GM21447 (cell line): ENCODE measurements around the gene C3.
"Not testable (repeated sequence)": the region's sequence is repeated elsewhere in the genome, so short reads cannot be mapped to it uniquely, and the experiment has no call there.

Source experiments
- ATAC-seq: cut with Tn5 transposase; IDR thresholded peaks from one replicate; pipeline ENCODE4 v1.9.1; 2021; ENCODE audit not compliant: unreplicated experiment

C3 gene

DNA sequence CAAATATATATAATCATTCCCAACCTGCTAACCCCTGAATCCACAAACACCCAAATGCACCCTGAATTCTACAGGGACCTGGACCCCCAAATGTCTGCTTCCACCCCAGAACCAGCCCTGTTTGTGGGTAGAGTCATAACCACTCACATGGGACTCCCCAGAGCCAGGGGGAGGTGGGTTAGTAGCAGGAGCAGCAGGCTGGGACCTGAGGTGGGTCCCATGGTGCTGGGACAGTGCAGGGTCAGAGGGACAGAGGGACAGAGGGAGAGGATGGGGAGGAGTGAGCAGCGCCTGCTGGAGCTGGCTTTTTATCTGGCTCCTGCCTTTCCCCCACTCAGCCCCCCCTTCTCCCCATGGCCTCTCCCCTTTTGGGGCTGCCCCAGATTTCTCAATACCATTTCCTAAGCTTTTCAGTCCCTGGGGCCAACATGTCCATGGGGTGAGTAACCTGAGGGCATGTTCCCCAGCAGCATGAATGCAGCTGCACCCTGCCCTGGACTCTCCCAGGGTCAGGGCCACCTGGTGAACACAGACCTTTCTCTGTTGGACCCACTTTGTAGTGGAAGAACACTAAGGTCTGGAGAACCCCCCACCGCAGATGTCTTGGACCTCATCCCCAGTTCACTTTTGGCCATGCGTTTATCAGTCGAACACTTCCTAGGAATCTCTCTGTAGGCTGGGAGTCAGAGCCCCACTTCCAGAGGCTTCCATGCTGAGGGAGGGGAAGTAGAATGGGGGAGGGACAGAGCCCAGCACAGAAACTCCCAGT, at the start of gene C3:
TSS of gene C3 (minus strand) at position 282 of the 769 bp plus-strand sequence. CDS start at position 221, 61 bp downstream.
- no peak for ATAC-seq

DNA sequence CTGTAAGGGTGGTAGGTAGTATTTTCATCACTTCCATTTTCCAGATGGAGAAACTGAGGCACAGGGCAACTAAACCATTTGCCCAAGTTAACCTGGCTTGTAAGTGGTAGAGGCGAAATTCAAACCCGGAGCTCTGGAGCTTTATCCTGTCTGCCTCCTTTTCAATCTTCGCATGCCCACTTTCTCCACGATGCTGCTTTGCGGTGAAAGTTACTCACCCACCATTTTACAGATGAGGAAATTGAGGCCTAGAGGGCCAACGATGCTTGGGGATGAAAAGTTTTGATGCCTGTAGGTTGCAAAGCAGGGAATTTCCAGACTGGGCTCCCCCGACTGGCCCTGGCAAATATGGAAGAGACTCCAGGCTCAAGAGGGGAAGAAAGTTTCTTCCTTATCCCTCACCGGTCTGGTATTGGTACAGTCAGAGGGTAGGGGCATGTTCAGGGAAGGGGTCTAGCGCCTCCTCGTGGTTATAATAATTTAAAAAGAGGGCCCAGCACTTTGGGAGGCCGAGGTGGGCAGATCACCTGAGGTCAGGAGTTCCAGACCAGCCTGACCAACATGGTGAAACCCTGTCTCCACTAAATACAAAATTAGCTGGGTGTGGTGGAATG, 48.7 kb upstream of the C3 start:
- ATAC-seq = no peak

DNA sequence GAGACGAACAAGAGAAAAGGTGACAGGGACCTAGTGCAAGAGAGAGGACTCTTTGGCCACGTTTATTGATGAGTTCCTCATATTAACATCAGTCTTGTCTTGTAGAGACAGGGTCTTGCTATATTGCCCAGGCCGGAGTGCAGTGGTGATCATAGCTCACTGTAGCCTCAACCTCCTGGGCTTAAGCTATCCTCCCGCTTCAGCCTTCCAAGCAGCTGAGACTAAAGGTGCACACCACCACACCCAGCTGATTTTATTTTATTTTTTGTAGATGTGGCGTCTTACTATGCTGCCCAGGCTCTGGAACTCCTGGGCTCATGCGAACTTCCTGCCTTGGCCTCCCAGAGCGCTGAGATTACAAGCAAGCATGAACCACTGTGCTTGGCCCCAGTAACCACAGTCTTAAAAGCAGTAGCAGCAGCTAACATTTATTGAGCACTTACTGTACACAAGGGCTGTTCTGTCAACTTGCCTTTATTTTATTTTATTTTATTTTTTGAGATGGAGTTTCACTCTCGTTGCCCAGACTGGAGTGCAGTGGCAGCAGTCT, 47.9 kb upstream of the C3 start:
- ATAC-seq = no peak

DNA sequence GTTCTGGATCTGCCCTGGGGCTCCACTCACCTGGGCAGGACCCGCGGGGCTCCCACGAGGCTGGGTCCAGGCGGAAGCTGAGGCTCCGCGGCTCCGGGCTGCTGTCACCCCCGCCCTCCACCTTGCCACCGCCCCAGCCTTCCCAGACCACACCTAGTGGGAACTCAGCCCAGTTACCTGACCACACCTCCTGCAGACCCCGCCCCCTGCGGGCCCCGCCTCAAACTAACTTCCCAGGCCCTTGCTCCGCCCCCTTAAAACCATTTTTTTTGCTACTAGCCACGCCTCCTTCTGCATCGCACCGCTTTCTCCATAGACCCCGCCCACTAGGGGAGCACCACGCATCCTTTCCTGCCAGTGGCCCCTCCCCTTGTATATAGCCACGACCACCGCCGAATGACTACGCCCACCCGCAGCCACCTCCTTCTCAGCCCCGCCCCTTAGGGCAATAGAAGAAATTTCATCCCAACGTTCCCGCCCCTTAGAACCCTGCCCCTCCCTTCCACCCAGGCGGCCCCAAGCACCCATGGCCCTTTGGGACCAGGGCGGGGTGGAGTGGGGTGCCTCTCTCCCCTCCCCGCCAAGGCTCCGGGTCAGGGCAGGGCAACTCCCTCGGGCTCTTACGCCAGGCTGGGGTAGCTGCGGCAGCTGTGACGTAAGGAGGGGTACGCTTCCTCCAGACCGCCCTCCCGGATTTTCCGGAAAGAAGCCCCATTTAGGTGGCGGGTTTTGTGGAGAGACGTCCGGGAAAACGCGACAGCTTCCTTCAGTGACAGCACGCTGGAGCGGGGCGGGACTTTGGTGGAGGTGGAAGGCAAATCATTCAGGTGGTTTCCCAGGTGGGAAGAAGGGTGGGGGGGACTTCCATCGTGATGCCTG, 47.1 kb upstream of the C3 start, which contains the start of gene SH2D3A:
TSS of gene SH2D3A (minus strand) at position 79 of the 879 bp plus-strand sequence. CDS start 3,687 bp downstream, outside the sequence.
- ATAC-seq = peak; percentile 65

DNA sequence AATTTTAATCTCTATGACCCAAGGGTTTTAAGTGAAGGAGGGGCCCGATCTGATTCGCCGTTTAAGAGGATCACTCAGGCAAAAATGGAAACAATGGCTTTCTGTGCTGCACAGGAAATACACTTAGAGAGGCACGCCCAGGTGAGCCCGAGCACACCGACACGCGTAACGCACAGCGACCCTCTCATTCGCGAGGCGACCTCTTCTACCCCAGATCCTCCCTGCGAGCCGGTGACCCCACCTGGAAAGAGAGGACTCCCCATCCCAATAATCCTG, 46.6 kb upstream of the C3 start:
- peak; percentile 14 for ATAC-seq

DNA sequence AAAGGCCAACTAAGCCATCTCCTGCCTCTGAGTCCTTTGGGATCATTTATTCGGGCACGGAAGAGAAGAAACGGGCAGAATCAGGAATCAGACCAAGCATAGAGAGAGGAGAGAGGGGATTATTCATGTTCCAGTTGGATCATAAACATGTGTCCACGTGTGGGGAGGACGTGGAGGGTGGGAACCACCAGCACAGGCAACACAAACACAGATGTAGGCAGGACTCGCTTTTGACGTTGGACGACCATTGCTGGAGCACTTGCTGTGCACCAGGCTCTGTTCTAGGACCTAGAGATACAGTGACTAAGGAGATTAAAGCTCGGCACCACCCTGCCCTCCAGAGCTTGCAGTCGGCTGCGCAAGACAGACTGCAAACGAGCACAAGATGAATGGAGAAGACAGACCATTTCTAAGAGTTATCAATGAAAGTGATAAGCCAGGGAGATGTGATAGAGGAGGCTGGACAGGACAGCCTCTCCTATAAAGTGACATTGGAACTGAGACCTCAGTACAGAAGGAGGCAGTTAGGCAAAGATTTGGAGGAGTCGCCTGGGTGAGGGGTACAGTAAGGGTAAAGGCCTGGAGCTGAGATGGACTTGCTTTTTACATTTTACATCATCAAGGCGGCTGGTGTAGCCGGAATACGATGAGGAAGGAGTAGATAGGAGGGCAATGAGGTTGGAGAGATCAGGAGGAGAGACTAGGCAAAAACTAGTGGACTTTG, 46.1 kb upstream of the C3 start:
- no peak for ATAC-seq

DNA sequence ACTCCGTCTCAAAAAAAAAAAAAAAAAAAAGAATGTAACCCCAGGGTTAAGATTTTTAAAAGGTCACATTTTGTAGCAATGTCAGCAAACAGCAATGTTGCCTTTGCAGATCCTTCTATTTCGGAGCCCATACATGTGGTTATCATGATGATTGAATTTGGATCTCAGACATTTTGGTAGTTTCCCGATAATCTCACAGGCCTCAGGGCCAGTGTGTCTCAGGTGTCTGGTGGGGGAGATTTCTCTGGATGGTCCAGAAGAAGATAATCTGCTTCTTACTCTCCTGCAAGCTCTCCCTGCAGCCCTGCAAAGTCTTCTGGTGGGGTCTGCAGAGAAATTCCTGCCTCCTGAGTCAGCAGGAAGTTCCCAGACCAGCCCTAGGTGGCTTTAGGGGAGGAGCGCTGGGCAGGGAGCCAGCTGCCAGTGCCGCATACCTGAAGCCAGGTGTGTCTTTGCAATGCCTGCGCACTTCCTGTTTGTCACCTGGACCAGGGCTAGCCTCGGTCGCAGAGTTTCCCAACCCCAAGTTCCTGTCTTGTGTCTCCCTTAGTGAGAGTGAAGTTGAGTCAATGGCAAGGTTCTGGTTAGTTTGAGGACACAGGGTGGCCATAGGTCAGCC, 45.4 kb upstream of the C3 start:
- no peak for ATAC-seq

DNA sequence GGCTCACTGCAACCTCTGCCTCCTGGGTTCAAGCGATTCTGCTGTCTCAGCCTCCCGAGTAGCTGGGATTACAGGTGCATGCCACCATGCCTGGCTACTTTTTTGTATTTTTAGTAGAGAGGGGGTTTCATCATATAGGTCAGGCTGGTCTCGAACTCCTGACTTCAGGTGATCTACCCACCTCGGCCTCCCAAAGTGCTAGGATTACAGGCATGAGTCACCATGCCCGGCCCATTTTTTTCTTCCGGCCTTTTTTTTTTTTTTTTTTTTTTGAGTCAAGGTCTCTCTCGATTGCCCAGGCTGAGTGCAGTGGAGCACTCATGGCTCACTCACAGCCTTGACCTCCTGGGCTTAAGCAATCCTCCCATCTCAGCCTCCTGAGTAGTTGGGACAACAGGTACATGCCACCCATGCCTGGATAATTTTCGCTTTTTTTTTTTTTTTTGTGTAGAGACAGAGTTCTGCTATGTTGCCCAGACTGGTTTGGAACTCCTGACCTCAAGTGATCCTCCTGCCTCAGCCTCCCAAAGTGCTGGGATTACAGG, 41.9 kb upstream of the C3 start:
- ATAC-seq = not testable (repeated sequence)

DNA sequence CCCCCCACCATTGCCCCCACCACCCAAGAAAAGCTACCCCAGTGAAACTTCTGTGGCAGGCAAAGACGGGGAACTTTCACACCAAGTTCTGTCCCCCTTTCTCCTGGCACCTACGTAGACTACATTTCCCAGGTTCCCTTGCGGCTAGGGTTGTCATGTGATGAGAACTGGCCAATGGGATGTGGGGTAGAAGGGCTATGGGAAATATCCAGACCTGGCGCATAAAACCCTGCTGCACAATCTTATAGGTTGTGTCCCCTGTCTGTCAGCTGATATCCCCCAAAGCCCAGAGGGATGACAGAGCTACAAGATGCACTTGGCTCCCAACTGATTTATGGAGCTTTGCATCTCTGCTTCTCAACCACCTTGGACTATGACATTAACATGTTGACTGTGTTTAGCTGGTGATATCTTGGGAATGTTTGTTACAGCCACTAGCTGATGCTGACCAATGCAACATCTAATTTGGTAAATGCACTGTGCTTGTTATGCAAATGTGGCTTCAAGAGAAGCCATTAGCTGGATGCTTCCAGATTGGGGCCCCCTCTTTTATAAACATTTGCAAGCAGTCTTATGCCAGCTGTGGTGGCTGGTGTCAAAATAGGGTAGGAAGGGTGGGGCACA, 40.7 kb upstream of the C3 start:
- no peak for ATAC-seq

DNA sequence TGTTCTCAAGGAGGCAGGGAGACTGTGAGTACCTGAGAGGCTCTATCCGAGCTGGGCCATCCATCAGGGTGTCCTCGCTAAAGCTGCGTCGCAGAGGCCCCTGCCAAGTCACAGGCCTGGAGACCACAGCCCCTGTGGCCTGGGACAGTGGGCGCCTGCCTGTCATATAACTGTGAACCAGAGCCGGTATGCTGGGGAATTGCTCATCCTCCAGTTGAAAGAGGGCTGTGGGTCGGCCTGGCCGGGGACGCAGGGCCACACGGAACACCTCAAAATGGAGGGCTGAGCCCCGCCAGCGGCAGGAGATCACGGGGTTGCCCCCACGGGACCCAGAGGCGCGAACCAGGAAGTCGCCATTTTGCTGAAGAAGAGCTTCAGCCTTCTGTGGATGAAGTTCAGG, 40.2 kb upstream of the C3 start:
- no peak for ATAC-seq

DNA sequence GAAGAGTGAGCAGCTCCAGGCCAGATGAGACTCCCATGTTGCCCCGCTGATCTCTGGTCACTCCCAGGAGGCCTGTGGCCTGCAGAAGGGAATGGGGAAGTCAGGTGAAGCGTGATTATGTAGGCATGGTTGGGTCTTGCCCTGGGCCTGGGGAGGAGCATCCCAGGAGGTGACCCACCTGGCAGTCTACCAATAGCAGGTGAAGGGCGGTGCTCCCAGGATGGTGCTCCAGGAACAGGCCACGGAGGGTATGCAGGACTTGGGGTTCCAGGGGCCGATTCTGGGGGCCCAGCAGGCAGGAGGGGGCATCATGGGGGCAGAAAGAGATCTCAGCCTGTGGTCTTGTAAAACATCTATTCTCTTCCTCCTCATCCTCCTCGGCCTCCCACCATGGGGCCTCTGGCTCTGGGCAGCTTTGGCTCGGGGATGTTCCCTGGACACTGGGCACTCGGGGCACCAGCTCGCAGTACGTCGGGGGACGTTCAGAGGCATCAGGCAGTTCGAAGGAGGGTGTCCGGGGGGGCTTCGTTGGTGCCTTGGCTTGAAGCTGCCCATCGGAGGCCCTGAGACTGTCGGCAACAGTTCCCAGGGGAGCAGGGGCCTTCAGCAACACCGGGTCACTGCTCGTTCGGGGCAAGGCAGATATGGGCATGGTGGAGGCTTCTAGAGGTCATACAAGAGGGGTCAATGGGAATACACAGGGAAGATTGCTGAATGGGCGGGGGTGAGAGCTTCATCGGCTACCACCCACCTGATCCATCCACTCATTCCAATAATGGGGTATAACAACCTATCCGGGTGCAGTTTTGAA, 34.4 kb upstream of the C3 start:
- ATAC-seq = no peak

DNA sequence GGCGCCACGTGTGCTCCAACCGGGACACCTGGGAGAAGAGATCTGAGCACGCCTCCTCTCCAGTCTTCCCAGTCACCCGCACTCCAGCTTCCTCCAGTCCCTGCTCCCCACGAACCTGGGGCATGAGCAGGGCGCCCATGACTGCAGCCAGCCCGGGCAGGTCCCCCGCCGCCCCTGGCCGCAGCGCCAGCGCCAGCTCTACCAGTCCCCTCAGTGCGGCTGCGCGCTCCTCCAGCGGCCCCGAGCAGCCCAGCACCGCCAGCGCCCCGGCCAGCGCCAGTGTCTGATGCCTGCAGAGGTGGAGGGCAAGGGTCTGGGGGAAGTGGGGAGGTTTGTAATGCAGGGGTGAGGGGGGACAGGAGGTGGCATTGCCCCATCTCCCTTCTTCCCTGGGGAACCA, 33.7 kb upstream of the C3 start:
- no peak for ATAC-seq

DNA sequence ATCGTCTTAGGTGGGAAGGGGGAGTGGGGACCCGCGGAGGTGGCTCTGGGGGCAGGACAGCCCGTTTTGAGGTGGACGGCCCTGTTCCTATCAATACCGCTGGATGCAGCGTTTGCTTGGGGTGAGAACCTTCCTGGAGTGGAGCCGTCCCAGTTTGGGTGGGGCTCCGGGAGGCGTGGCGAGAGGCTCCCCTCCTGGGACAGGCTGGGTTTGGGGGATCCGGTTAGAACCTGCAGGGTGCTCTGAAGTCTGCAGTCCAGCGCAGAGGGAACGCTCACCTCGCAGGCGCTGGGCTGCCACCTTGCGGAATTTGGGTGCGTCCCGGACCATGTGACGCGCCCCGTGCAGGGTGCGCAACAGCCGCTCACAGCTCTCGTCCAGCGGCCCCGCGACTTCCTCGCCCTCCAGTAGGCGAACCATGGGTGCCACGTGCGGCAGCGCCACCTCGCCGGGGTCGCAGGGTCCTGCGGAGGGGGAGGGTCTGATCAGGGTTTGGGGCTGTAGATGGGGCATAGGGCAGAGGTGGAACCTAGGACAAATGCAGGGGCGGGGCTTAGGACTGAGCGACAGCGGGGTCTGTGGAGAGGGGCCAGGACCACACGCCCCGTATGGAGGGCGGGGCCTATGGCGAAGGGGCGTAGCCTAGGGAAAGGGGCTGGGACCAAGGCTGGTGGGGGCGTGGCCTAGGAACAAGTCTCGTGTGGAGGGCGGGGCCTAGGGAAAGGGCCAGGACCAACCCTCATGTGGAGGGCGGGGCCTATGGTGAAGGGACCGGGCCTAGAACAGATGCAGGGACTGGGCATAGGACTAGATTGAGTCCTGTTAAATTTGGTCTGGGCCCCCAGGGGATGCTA, 33.0 kb upstream of the C3 start:
- peak; percentile 71 for ATAC-seq

DNA sequence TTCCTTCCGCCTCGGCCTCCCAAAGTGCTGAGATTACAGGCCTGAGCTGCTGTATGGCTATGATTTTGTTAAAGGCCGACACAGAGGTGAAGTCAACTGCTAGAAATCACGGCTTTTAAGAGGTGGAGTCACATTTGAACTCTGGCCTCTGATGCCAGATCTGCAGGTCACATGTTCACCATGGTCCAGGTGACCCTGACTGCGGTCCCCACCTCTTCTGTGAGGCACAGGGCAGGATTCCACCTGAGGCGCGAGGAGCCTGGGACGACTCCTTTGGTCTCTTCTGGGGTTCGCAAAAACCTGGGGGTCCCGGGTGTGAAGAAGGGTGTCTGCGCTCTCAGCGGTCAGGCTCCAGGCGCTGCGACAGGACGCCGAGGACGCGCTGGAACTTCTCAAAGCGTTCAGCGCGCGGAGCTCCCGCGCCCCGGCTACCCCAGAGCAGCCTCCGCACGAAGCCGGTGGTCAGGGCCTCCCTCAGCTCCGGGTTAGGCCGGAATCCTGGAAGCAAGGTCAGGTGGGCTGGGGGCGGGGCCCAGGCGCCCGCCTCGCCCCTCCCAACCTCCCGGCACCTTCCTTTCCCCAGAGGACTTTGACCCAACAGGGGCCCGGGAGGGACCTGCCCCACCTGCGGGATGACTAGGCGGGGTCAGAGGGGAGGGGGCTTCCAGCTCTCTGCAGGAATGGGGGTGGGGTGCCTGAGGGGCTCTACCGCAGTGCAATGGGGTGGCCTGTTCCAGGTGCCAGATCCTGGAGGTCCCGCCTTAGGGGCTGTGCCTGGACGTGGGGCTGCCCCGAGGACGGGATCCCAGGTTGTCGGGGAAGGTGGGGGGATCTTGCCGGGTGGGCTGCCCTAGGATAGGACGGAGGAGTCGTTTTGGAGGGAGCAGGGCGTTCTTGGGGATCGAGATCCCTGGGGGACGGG, 32.1 kb upstream of the C3 start:
- ATAC-seq = no peak

DNA sequence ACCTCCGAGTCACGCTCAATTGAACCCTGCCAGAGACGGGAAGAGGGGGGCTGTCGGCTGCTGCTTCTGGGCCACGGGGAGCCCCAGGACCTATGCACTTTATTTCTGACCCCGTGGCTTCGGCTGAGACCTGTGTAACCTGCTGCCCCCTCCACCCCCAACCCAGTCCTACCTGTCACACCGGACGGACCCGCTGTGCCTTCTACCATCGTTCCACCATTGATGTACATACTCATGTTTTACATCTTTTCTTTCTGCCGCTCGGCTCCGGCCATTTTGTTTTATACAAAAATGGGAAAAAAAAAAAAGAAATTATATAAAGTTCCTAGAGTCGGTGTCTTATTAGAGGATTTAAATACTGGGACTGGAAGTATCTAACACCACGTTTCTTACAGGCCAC, 30.7 kb upstream of the C3 start:
- no peak for ATAC-seq

DNA sequence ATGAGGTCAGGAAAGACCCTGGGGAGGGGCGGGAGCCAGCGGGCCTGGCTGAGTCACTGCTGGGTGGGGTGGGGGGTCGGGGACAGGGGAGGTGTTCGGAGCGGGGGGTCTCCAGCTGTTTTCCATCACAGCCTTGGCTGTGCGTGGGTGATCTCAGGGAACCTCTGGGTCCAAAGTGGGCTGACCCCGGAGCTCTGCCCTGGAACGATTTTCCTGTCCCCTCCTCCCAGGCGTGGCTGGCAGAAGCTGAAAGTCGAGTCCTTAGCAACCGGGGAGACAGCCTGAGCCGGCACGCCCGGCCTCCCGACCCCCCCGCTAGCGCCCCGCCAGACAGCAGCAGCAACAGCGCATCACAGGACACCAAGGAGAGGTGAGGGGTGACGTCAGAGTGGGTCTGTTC, 29.6 kb upstream of the C3 start:
- ATAC-seq = no peak

DNA sequence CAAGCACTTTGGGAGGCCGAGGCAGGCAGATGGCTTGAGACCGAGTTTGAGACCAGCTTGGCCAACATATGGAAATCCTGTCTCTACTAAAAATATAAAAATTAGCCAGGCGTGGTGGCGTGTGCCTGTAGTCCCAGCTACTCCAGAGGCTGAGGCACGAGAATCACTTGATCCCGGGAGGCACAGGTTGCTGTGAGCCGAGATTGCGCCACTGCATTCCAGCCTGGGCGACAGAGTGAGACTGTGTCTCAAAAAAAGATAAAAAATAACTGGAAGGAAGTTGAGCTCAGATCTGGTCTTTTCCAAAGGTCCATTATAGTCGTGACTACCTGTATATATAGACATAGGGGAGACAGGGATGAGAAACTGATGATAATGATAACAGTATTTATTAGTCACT, 28.1 kb upstream of the C3 start:
- not testable (repeated sequence) for ATAC-seq
